Lower leg skin (tissue), 3 donors: Measurements from ENCODE around the gene LMAN2.

Experiments
- CTCF ChIP-seq, 3 donors: fragments of 450-650 bp; IDR thresholded peaks; one replicate each; pipeline ENCODE4 v1.5.1; 2016; ENCODE audit warnings: antibody characterized with exemption in 3 of 3, mild to moderate bottlenecking in 3 of 3, moderate library complexity in 2 of 3
- POLR2A ChIP-seq, 2 donors: fragments of 450-650 bp; IDR thresholded peaks; one replicate each; pipeline ENCODE4 v1.6.1; 2016 to 2017; ENCODE audit warnings: antibody characterized with exemption in 2 of 2, mild to moderate bottlenecking in 1 of 2, moderate library complexity in 1 of 2

- TF ChIP-seq CTCF (IDR thresholded peaks at IDR 0.05): no peak
- TF ChIP-seq POLR2A (IDR thresholded peaks at IDR 0.05): no peak
Measured at GRCh38 chr5:177393990-177394389, 42.5 kb upstream of the LMAN2 start.
